NCI-H1436 (cell line): Measurements from ENCODE around the gene C3orf62.
A peak's percentile ranks its signal among the peaks of the same experiment; 100 is the strongest.
"Not testable (repeated sequence)": the region's sequence is repeated elsewhere in the genome, so short reads cannot be mapped to it uniquely, and the experiment has no call there.

Experiments
- DNase-seq: peaks from one replicate; lab custom pipeline; 2025; lab: John Stamatoyannopoulos, UW

C3orf62 gene

GRCh38 chr3:49269443-49270155 lies 7.4 kb downstream of the C3orf62 start:
- DNase-seq: no peak

DNA sequence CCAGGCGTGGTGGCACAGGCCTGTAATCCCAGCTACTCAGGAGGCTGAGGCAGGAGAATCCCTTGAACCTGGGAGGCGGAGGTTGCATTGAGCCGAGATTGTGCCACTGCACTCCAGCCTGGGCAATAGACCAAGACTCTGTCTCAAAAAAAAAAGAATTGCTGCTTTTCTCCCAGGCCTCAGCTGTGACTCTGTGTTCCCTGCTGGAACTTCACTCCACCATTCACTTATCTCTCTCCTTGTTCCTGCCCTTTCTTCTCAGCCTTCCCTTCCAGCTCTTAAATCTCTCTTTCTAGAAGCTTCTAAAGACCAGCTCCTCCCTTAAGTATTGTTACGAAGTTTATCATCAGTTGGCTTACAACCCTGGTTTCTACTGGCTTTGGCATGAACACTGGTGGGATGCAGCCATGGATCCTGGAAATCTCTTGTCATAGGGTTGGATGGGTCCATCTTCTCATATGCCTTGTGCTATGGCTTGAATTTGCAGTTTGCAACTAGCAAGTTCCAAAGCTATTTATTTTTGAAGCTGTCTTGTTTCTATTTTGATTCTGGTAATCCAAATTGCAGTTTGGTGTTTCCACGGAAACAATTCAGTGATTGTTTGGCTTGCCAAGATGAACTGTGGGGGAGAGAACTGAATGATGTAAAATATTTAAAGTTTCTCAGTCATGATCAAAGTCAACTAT lies 10.5 kb downstream of the C3orf62 start:
- no peak for DNase-seq

DNA sequence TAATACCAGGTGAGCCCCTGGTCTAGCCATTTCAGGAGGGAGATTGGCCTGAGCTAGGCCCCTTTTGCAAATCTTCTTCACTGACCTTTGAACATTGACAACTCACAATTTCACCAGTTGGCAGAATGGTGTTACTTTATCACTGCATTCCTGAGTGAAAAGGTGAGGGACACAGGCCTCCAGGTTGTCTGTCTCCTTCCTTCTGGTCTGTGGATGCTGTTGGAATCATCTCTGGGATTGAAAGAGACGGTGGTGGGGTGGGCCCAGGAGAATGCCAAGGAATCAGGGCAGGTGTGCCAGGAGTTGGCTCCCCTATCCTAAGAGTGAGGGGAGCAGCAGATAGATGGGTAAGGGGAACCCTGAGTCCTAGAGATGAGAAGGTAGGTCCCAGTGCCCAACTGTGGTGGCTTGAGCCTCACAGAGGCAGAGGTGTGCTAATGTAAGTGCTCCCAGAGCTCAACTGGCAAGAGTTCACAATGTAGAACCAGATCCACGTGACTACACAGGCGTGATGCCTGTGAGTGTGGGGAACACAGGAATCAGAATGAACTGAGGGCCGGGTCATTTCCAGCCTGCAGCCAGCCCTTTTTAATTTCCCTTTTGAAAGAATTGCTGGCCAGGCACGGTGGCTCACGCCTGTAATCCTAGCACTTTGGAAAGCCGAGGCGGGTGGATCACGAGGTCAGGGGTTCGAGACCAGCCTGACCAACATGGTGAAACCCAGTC lies 11.2 kb downstream of the C3orf62 start:
- no peak for DNase-seq

DNA sequence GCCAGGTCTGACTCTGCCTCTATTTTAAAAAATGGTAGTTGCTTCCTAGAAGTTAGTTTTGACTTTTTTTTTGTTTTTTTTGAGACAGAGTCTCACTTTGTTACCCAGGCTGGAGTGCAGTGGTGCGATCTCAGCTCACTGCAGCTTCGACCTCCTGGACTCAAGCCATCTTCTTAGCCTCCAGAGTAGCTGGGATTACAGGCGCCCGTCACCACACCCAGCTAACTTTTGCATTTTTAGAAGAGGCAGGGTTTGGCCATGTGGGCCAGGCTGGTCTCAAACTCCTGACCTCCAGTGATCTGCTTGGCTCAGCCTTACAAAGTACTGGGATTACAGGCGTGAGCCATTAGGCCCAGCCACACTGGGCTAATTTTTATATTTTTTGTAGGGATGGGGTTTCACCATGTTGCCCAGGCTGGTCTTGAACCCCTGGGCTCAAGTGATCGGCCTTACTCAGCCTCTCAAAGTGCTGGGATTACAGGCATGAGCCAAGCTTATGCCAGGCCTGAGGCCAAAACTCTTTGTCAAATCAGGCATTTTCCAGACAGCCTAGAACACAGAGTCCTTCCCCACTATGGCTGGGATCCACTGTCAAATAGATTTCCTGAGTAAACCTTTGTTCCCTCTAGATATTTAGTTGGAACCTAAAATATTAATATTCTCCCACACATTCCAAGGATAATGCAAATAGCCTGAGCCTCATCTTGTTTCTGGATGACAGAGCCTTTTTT lies 13.7 kb downstream of the C3orf62 start:
- no peak for DNase-seq

DNA sequence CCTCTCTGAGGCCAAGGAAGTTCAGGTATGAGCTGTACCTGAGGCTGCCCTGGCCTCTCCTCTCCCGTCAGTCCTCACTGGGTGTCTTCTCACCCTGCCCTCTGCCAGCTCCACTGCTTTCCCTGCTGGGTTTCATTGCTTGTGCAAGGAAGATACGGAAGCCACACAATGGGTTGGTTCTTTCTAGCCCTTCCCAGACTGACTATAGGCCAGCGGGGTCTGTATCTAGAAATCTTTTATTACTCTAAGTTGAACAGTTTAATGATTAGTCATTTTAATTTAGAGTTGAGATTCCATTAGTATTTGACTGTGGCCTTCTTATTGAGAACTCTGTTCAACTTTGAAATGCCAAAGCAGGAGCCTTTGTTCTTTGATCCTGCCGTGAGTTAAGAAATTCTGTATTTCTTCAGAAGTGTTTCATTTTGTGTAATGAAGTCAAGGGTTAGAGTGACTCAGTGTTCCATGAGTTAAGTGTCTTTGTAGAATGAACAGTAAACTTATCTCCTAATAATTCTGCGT lies 16.2 kb downstream of the C3orf62 start:
- no peak for DNase-seq

DNA sequence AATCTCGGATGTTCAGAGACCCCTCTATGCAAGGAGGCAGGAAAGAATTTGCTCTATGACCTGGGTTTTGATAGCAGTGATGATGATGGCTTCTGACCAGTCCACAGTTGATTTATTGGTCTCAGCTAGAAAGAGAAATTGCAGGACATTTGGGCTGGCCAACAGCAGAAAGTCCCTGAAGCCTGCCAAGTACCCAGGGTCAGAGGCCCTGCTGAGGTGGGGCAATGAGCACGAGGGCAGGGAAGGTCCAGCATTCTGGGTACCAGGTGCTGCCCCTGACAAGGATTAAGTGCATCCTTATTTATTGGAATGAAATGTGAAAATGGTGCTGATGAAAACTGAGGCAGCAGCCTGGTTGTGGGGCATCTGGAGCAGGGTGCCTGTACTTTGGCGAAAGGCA lies 19.8 kb downstream of the C3orf62 start:
- DNase-seq: no peak

DNA sequence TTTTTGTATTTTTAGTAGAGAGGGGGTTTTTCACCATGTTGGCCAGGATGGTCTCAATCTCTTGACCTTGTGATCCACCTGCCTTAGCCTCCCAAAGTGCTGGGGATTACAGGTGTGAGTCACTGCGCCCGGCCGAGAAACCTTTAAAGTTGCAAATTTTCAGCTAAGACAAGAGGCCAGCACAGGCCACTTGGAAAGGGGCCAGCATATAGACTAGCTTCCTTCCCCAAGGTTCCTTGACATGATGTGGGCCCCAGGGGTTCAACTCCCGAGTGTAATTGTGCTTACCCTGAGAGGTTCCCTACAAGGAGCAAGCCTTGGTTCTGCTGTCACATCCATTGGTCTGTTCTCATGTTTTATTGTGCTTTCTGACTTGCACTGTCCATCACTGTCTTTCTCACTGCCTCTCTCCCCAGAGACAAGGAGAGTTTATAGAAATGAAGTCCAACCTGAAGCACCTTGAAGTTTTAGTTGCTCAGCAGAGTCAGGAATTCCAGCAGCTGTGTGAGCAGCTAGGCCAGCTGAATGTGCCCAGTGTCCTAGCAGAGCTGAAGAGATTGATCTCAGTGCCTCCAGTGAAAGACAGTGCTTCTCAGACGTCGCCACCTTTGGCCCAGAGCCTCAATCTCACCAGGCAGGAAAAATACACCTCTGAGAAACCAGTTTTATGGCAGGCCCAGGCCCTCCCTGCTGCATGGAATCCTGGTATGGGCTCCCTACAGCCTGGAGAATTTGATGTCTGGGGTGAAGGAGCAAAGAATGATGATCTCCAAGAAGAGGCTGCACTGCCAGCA lies 21.1 kb downstream of the C3orf62 start:
- no peak for DNase-seq

- DNase-seq: no peak
Measured at GRCh38 chr3:49255112-49255511, 21.9 kb downstream of the C3orf62 start.

DNA sequence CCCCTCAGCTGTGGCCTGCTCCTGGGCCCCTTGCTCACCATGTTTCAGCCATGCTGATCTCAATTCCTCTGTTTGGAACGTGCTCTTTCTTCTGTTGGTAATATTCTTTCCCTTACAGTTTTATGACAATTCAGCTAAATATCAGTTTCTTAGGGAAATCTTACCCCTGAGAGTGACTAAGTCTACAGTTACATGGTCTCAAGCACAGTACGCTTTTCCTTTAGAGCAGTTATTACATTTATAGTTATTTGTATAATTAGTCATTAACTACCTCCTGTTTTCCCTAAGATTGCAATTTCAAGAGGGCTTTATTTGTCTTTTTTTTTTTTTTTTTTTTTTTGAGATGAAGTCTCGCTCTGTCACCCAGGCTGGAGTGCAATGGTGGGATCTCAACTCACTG lies 23.5 kb downstream of the C3orf62 start:
- no peak for DNase-seq

DNA sequence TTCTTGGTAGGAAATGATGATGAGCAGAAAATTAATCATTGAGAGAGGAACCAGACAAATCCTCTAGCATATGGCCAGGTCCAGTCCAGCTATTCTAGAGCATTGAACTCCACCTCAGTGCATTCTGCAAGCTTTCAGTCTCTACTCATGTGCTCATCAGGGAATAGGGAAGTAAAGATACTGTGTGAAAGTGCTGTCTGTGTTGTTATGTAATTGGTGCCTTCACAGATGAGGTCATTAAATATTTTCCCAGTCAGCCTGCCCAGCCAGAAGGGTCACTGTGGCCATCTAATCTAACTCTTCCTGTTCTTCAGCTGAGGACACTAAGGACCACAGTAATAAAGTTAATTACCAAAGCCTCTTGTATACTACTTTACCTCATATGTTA lies 28.2 kb downstream of the C3orf62 start:
- no peak for DNase-seq

GRCh38 chr3:49244581-49245205 lies 32.3 kb downstream of the C3orf62 start:
- DNase-seq: peak; percentile 26

DNA sequence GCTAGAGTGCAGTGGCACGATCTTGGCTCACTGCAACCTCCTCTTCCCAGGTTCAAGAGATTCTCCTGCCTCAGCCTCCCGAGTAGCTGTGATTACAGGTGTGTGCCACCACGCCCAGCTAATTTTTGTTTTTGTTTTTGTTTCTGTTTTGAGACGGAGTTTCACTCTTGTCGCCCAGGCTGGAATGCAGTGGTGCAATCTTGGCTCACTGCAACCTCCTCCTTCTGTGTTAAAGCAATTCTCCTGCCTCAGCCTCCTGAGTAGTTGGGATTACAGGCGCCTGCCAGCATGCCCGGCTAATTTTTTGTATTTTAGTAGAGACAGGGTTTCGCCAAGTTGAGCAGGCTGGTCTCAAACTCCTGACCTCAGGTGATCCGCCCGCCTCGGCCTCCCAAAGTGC lies 36.9 kb downstream of the C3orf62 start:
- DNase-seq: not testable (repeated sequence)

- DNase-seq: no peak
Measured at GRCh38 chr3:49238274-49239127, 38.5 kb downstream of the C3orf62 start.

DNA sequence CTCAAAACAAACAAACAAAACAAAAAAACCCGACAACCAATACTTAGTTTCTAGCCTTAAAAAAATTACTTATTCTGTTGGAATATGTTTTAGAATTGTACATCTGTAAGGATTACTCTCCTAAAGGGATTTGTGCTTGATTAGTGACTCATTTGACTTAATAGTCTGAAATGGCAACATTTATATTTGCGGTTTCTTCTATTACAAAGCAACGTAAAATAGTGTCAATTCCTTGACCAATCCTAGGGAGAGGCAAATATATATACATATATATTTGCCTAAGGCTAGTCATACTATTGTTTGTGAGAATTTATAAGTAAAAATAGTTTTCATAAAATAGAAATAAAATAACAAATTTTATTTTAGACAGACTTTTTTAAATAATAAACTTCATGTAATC lies 39.7 kb downstream of the C3orf62 start:
- no peak for DNase-seq

DNA sequence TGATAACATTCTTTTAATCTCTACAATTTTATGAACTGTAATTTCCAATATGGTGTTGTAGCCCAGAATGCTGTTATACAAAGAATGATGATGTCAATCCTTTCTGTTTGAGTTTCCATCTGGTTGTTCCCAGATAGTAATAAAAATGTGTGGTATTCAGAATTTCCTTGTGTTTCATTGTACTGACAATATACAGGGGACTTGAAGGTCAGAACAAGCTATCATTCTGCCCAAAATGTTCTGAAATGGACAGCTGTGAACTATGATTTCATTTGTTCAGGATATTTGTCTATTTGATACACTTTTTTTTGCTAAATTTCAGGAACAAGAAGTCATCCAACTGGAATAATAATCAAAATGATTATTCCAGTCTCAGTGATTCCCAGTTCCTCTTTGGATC lies 40.8 kb downstream of the C3orf62 start:
- DNase-seq: no peak

- DNase-seq: not testable (repeated sequence)
Measured at GRCh38 chr3:49228817-49229216, 48.2 kb downstream of the C3orf62 start.

DNA sequence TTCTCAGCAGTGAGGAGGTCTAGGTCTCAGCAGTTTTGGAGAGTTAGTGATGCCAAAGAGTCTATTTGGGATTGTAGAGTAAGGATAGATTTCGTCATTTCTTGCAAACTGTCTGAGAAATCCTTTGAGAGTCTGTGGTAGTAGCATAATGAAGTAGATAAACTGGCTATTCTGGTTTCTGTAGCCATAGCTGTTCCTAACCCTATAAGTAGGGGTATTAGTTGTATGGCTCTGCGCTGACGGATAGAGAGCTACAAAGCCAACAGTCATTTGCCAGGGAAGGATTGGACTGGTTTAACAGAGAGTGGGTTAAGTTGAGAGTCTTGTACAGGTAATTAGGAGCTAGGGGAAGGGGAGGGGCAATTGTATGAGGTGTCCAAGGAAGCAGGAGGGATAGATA lies 55.0 kb downstream of the C3orf62 start:
- DNase-seq: no peak

DNA sequence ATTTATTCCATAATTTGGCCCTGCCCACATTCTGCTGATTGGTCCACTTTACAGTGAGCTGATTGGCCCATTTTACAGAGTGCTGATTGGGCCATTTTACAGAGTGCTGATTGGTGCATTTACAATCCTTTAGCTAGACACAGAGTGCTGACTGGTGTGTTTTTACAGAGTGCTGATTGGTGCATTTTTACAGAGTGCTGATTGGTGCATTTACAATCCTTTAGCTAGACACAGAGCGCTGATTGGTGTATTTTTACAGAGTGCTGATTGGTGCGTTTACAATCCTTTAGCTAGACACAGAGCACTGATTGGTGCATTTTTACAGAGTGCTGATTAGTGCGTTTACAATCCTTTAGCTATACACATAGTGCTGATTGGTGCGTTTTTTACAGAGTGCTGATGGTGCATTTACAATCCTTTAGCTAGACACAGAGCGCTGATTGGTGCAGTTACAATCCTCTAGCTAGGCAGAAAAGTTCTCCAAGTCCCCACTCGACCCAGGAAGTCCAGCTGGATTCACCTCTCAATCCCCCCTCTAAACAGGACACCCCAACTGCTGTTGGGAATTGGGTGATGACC lies 56.0 kb downstream of the C3orf62 start:
- DNase-seq: not testable (repeated sequence)

DNA sequence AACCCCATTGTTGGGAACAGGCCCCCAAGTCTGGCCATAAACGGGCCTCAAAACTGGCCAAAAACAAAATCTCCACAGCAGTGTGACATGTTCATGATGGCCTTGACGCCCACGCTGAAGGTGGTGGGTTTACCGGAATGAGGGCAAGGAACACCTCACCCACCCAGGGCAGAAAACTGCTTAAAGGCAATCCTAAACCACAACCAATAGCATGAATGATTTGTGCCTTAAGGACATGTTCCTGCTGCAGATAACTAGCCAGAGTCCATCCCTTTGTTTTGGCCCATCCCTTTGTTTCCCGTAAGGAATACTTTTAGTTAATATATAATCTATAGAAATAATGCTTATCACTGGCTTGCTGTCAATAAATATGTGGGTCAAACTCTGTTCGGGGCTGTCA lies 57.9 kb downstream of the C3orf62 start:
- no peak for DNase-seq
